Hair follicular keratinocyte (primary cell): ENCODE results near the gene ZNF575. TPM values are rescaled to one million over a fixed set of nuclear protein-coding genes. Genes with fewer than 3 reads are reported as not detected.

Source experiments
- total RNA-seq: library from RNA; depleted of rRNA; stranded (reverse); fragments of >200 nt; gene quantifications from 2 replicates; pipeline ENCODE4 v1.2.3, GENCODE V29; 2015

ZNF575 gene, protein sequence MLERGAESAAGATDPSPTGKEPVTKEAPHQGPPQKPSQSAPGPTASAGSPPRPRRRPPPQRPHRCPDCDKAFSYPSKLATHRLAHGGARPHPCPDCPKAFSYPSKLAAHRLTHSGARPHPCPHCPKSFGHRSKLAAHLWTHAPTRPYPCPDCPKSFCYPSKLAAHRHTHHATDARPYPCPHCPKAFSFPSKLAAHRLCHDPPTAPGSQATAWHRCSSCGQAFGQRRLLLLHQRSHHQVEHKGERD
- 0.08 TPM in 1 of 2 replicates, not detected in the other for total RNA-seq

GRCh38 chr19:43532962-43533545 is at the start of gene ZNF575:
ZNF575 (plus strand) TSS chr19:43533188; CDS start chr19:43534423, 1,235 bp downstream.

GRCh38 chr19:43504426-43505185 is 28.4 kb upstream of the ZNF575 start, which contains the start of gene PHLDB3:
PHLDB3 (minus strand) TSS chr19:43504746; CDS start chr19:43504118, 628 bp downstream.

GRCh38 chr19:43526884-43527859 is 5.8 kb upstream of the ZNF575 start, which contains the start of gene ETHE1:
ETHE1 (minus strand) TSS chr19:43527201; CDS start chr19:43527177, 24 bp downstream.

GRCh38 chr19:43575156-43575950 is 42.4 kb downstream of the ZNF575 start, which contains the start of the genes PINLYP and XRCC1:
PINLYP (plus strand) TSS chr19:43575801; CDS start chr19:43577192, 1,391 bp downstream.
XRCC1 (minus strand) TSS chr19:43575527; CDS start chr19:43575458, 69 bp downstream.

Other genes starting within 250 kb of the ZNF575 start
- gene CD177, start 179.5 kb upstream of the ZNF575 start, total RNA-seq, result 0.15 and 0.23 TPM in 2 replicates
- gene TEX101, start 118.3 kb upstream of the ZNF575 start, total RNA-seq, result not detected in 2 replicates
- 18.9 and 22.7 TPM in 2 replicates for gene LYPD3, start 67.6 kb upstream of the ZNF575 start, total RNA-seq
- 15.8 and 25.2 TPM in 2 replicates for gene PHLDB3, start 28.4 kb upstream of the ZNF575 start, total RNA-seq
- gene ETHE1, start 6.0 kb upstream of the ZNF575 start, total RNA-seq, result 155 and 178 TPM in 2 replicates
- gene XRCC1, start 42.3 kb downstream of the ZNF575 start, total RNA-seq, result 33.9 and 36.6 TPM in 2 replicates
- gene PINLYP, start 42.6 kb downstream of the ZNF575 start, total RNA-seq, result 6.6 and 8.0 TPM in 2 replicates
- gene IRGQ, start 62.9 kb downstream of the ZNF575 start, total RNA-seq, result 11.9 and 14.7 TPM in 2 replicates
- gene ZNF576, start 63.4 kb downstream of the ZNF575 start, total RNA-seq, result 13.0 and 14.0 TPM in 2 replicates
- not detected in 2 replicates for gene SRRM5, start 78.9 kb downstream of the ZNF575 start, total RNA-seq
- 21.2 and 23.7 TPM in 2 replicates for gene ZNF428, start 86.4 kb downstream of the ZNF575 start, total RNA-seq
- 4.5 and 6.8 TPM in 2 replicates for gene CADM4, start 106.7 kb downstream of the ZNF575 start, total RNA-seq
- gene PLAUR, start 137.0 kb downstream of the ZNF575 start, total RNA-seq, result 54.5 and 110 TPM in 2 replicates
- not detected in 2 replicates for gene IRGC, start 182.9 kb downstream of the ZNF575 start, total RNA-seq
- gene SMG9, start 221.8 kb downstream of the ZNF575 start, total RNA-seq, result 12.8 and 23.1 TPM in 2 replicates
- gene KCNN4, start 247.8 kb downstream of the ZNF575 start, total RNA-seq, result 9.2 and 19.3 TPM in 2 replicates